Measurements from ENCODE around the gene MEIOB. TPM values are rescaled to one million over a fixed set of nuclear protein-coding genes. Genes with fewer than 3 reads are reported as not detected.

Gene MEIOB
- total RNA-seq, 1 donor from 2014 or later = not detected

GRCh38 chr16:1914084-1914608 is 42.2 kb upstream of the MEIOB start:
- no peak for DNase-seq
- peaks cover 90% of the 10 kb centered on the region for H3K27me3 ChIP-seq (ENCODE audit: low read depth)
- no peak overlapping the region for H3K27ac ChIP-seq (replicated peaks)
- no peaks in the 10 kb centered on the region for H3K9me3 ChIP-seq (replicated peaks)
- intact Hi-C loops (cut with micrococcal nuclease) = no loop called here
- peaks cover 8% of the 10 kb centered on the region for H3K4me1 ChIP-seq
- TF ChIP-seq, protein P1, sequence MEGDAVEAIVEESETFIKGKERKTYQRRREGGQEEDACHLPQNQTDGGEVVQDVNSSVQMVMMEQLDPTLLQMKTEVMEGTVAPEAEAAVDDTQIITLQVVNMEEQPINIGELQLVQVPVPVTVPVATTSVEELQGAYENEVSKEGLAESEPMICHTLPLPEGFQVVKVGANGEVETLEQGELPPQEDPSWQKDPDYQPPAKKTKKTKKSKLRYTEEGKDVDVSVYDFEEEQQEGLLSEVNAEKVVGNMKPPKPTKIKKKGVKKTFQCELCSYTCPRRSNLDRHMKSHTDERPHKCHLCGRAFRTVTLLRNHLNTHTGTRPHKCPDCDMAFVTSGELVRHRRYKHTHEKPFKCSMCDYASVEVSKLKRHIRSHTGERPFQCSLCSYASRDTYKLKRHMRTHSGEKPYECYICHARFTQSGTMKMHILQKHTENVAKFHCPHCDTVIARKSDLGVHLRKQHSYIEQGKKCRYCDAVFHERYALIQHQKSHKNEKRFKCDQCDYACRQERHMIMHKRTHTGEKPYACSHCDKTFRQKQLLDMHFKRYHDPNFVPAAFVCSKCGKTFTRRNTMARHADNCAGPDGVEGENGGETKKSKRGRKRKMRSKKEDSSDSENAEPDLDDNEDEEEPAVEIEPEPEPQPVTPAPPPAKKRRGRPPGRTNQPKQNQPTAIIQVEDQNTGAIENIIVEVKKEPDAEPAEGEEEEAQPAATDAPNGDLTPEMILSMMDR (IDR thresholded peaks at IDR 0.05; ENCODE audit: borderline replicate concordance) = no peak
- no peak overlapping the region for H3K4me3 ChIP-seq
- H3K36me3 ChIP-seq = no peaks in the 10 kb centered on the region

GRCh38 chr16:1913327-1914083 is 41.5 kb upstream of the MEIOB start:
- intact Hi-C loops (cut with micrococcal nuclease) = no loop called here
- H3K27ac ChIP-seq (replicated peaks) = no peak overlapping the region
- DNase-seq = no peak

GRCh38 chr16:1912215-1912543 is 40.2 kb upstream of the MEIOB start:
- Histone ChIP-seq H3K27me3 (ENCODE audit: low read depth) (peaks cover 91% of the 10 kb centered on the region), H3K9me3 (replicated peaks) (no peaks in the 10 kb centered on the region), H3K4me1 (no peaks in the 10 kb centered on the region), H3K27ac (replicated peaks) (no peak overlapping the region), H3K4me3 (no peak overlapping the region), H3K36me3 (no peaks in the 10 kb centered on the region)
- no peak for DNase-seq
- TF ChIP-seq, protein P1 (IDR thresholded peaks at IDR 0.05; ENCODE audit: borderline replicate concordance) = no peak
- intact Hi-C loops (cut with micrococcal nuclease) = no loop called here

More at GRCh38 chr16:1913327-1914083, 41.5 kb upstream of the MEIOB start:
- peaks cover 3% of the 10 kb centered on the region for H3K4me1 ChIP-seq
- peaks cover 90% of the 10 kb centered on the region for H3K27me3 ChIP-seq (ENCODE audit: low read depth)
- H3K36me3 ChIP-seq = no peaks in the 10 kb centered on the region
- TF ChIP-seq, protein P1 (IDR thresholded peaks at IDR 0.05; ENCODE audit: borderline replicate concordance) = no peak
- H3K9me3 ChIP-seq (replicated peaks) = no peaks in the 10 kb centered on the region
- no peak overlapping the region for H3K4me3 ChIP-seq

- TF ChIP-seq, protein P1 (IDR thresholded peaks at IDR 0.05; ENCODE audit: borderline replicate concordance) = no peak
- peaks cover 91% of the 10 kb centered on the region for H3K27me3 ChIP-seq (ENCODE audit: low read depth)
- no peaks in the 10 kb centered on the region for H3K4me1 ChIP-seq
- H3K36me3 ChIP-seq = no peaks in the 10 kb centered on the region
- no peak for DNase-seq
- no peak overlapping the region for H3K27ac ChIP-seq (replicated peaks)
- no peak overlapping the region for H3K4me3 ChIP-seq
- intact Hi-C loops (cut with micrococcal nuclease) = no loop called here
- no peaks in the 10 kb centered on the region for H3K9me3 ChIP-seq (replicated peaks)
Observed at GRCh38 chr16:1911467-1912214, 39.7 kb upstream of the MEIOB start.

GRCh38 chr16:1909561-1910231 is 37.7 kb upstream of the MEIOB start:
- H3K27me3 ChIP-seq (ENCODE audit: low read depth) = peaks cover 91% of the 10 kb centered on the region
- TF ChIP-seq, protein P1 (IDR thresholded peaks at IDR 0.05; ENCODE audit: borderline replicate concordance) = no peak

More at GRCh38 chr16:1909561-1910231, 37.7 kb upstream of the MEIOB start:
- intact Hi-C loops (cut with micrococcal nuclease) = no loop called here
- H3K9me3 ChIP-seq (replicated peaks) = no peaks in the 10 kb centered on the region
- H3K27ac ChIP-seq (replicated peaks) = no peak overlapping the region
- no peak for DNase-seq
- H3K4me3 ChIP-seq = no peak overlapping the region
- no peaks in the 10 kb centered on the region for H3K4me1 ChIP-seq
- no peaks in the 10 kb centered on the region for H3K36me3 ChIP-seq
